HepG2 (cell line): ENCODE measurements around the gene TOMM20. TPM values are rescaled to one million over a fixed set of nuclear protein-coding genes. Genes with fewer than 3 reads are reported as not detected.
A peak's percentile ranks its signal among the peaks of the same experiment; 100 is the strongest.

Source experiments
- BRD4 ChIP-seq: sonication (generic); formaldehyde crosslinking; IDR thresholded peaks from 2 replicates; pipeline ENCODE4 v1.4.0; 2020; ENCODE audit warnings: missing genetic modification reagents
- CBFB ChIP-seq: sonication (generic); formaldehyde crosslinking; IDR thresholded peaks from 2 replicates; pipeline ENCODE4 v1.4.0; 2020; ENCODE audit warnings: missing genetic modification reagents
- ETV5 ChIP-seq: IDR thresholded peaks from 2 replicates; pipeline ENCODE4 v1.6.1; 2018; ENCODE audit warnings: missing biosample characterization, missing genetic modification reagents, inconsistent platforms, borderline replicate concordance
- FOXA1 ChIP-seq, 2 experiments: fragments of 450-650 bp in 1 of 2; sonication (generic) in 1 of 2; formaldehyde crosslinking in 1 of 2; IDR thresholded peaks; 2 replicates each; pipeline versions ENCODE4 v1.4.0 to v1.6.1; 2016 to 2020; ENCODE audit warnings: missing genetic modification reagents in 1 of 2
- GABPB1 ChIP-seq: IDR thresholded peaks from 2 replicates; pipeline ENCODE4 v1.6.1; 2016; ENCODE audit warnings: mild to moderate bottlenecking, missing genetic modification reagents, moderate library complexity, missing compliant biosample characterization
- KMT2B ChIP-seq: IDR thresholded peaks from 2 replicates; pipeline ENCODE4 v1.6.1; 2016; ENCODE audit warnings: missing genetic modification reagents, missing compliant biosample characterization
- NAIF1 ChIP-seq: sonication (generic); formaldehyde crosslinking; IDR thresholded peaks from 2 replicates; pipeline ENCODE4 v1.5.0; 2020; ENCODE audit warnings: mild to moderate bottlenecking, missing genetic modification reagents, borderline replicate concordance
- POLR2AphosphoS5 ChIP-seq: IDR thresholded peaks from 2 replicates; pipeline ENCODE4 v1.6.1; 2012; ENCODE audit warnings: low read depth, low read length
- SMYD3 ChIP-seq: sonication (generic); formaldehyde crosslinking; IDR thresholded peaks from 2 replicates; pipeline ENCODE4 v1.8.1; 2023; ENCODE audit warnings: mild to moderate bottlenecking, missing genetic modification reagents
- SNAPC2 ChIP-seq: sonication (generic); formaldehyde crosslinking; IDR thresholded peaks from 2 replicates; pipeline ENCODE4 v1.8.1; 2022; ENCODE audit warnings: mild to moderate bottlenecking, missing genetic modification reagents
- SOX13 ChIP-seq, 3 experiments: fragments of 450-650 bp in 1 of 3; sonication (generic) in 1 of 3; formaldehyde crosslinking in 1 of 3; IDR thresholded peaks in 2 of 3; conservative IDR thresholded peaks in 1 of 3; 2 replicates each; pipeline versions ENCODE4 v1.5.0 to v1.6.1; 2016 to 2020; ENCODE audit warnings: antibody characterized with exemption in 1 of 3, mild to moderate bottlenecking in 1 of 3, missing compliant biosample characterization in 1 of 3, missing genetic modification reagents in 1 of 3, moderate library complexity in 1 of 3
- SRSF1 ChIP-seq: fragments of 200-400 bp; formaldehyde crosslinking; optimal IDR thresholded peaks from 2 replicates; pipeline ENCODE3; 2017; ENCODE audit warnings: mild to moderate bottlenecking, low read depth, low read length, moderate library complexity
- ZKSCAN8 ChIP-seq: IDR thresholded peaks from 2 replicates; pipeline ENCODE4 v1.6.1; 2016; ENCODE audit warnings: borderline replicate concordance, missing genetic modification reagents, missing compliant biosample characterization
- ZNF451 ChIP-seq: sonication (generic); formaldehyde crosslinking; IDR thresholded peaks from 2 replicates; pipeline ENCODE4 v1.5.0; 2020; ENCODE audit warnings: mild to moderate bottlenecking, missing genetic modification reagents
- ZNF564 ChIP-seq: sonication (generic); formaldehyde crosslinking; IDR thresholded peaks from 2 replicates; pipeline ENCODE4 v1.8.1; 2023; ENCODE audit warnings: mild to moderate bottlenecking, missing genetic modification reagents
- ZNF724P ChIP-seq: sonication (generic); formaldehyde crosslinking; IDR thresholded peaks from 2 replicates; pipeline ENCODE4 v1.8.0; 2022; ENCODE audit warnings: missing genetic modification reagents, borderline replicate concordance
- polyA plus RNA-seq, 8 experiments: library from polyadenylated mRNA; depleted of rRNA in 3 of 8; stranded (reverse) in 7 of 8; unstranded in 1 of 8; fragments of >200 nt; fragmentation: Illumina TruSeq in 4 of 8; extraction: Trizol in 4 of 8; gene quantifications; 2 replicates each; pipeline versions ENCODE4 v1.2.1 to v1.2.3, GENCODE V29; 2011 to 2016; ENCODE audit warnings: low read depth in 4 of 8, missing spikeins in 1 of 8, mixed read lengths in 1 of 8; ENCODE audit not compliant: insufficient read depth in 1 of 8
- total RNA-seq, 5 experiments: library from RNA; depleted of rRNA; stranded (reverse); fragments of >200 nt; fragmentation: Illumina TruSeq; extraction: Trizol; gene quantifications; 2 replicates each; pipeline ENCODE4 v1.2.3, GENCODE V29; 2016; ENCODE audit warnings: low read depth in 1 of 5
- TF ChIP-seq, protein P1 (sequence below): sonication (generic); formaldehyde crosslinking; IDR thresholded peaks from 2 replicates; pipeline ENCODE4 v1.9.0; 2021; ENCODE audit warnings: mild to moderate bottlenecking, missing genetic modification reagents
- TF ChIP-seq, protein P2 (sequence below): sonication (generic); formaldehyde crosslinking; IDR thresholded peaks from 2 replicates; pipeline ENCODE4 v1.8.0; 2022; ENCODE audit warnings: mild to moderate bottlenecking, missing genetic modification reagents, borderline replicate concordance
- TF ChIP-seq, protein P3 (sequence below): sonication (generic); formaldehyde crosslinking; IDR thresholded peaks from 2 replicates; pipeline ENCODE4 v1.4.0; 2020; ENCODE audit warnings: missing genetic modification reagents, low read depth, mild to moderate bottlenecking, borderline replicate concordance

The TOMM20 gene
- total and polyA plus RNA-seq, 2 of the 13 experiments (the other 11 are each of a cell fraction or from before 2014, with no cell fraction given), result 153 to 376 TPM

DNA sequence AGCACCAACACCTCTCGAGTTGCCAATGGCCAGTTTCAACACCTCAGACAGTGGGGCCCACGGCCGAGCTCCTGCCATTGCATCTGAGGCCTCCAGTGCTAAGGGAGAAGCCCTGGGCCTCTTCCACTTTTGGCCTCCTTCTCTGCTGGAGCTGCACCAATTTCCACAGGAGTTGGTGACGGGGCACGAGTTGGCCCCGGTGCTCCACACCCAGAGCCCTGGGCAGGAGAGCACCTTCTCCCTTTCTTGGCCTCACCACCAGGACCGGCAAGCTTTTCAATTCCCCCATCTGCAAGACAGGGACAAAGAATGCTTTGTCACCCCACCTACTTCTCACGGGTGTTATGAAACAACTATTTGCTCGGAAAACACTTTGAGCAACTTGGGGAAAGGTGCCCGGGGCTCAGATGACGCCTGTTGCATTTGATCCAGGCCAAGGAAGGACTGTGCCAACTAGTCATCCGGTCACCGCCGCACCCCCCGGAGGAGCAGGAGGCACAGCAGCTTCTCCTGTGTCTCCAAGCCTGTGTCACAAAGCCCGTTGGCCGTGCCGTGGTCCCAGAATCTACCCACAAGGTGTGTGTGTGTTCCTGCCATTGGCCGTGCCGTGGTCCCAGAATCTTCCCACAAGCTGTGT is 55.2 kb downstream of the TOMM20 start (continued):
- TF ChIP-seq, protein P1, sequence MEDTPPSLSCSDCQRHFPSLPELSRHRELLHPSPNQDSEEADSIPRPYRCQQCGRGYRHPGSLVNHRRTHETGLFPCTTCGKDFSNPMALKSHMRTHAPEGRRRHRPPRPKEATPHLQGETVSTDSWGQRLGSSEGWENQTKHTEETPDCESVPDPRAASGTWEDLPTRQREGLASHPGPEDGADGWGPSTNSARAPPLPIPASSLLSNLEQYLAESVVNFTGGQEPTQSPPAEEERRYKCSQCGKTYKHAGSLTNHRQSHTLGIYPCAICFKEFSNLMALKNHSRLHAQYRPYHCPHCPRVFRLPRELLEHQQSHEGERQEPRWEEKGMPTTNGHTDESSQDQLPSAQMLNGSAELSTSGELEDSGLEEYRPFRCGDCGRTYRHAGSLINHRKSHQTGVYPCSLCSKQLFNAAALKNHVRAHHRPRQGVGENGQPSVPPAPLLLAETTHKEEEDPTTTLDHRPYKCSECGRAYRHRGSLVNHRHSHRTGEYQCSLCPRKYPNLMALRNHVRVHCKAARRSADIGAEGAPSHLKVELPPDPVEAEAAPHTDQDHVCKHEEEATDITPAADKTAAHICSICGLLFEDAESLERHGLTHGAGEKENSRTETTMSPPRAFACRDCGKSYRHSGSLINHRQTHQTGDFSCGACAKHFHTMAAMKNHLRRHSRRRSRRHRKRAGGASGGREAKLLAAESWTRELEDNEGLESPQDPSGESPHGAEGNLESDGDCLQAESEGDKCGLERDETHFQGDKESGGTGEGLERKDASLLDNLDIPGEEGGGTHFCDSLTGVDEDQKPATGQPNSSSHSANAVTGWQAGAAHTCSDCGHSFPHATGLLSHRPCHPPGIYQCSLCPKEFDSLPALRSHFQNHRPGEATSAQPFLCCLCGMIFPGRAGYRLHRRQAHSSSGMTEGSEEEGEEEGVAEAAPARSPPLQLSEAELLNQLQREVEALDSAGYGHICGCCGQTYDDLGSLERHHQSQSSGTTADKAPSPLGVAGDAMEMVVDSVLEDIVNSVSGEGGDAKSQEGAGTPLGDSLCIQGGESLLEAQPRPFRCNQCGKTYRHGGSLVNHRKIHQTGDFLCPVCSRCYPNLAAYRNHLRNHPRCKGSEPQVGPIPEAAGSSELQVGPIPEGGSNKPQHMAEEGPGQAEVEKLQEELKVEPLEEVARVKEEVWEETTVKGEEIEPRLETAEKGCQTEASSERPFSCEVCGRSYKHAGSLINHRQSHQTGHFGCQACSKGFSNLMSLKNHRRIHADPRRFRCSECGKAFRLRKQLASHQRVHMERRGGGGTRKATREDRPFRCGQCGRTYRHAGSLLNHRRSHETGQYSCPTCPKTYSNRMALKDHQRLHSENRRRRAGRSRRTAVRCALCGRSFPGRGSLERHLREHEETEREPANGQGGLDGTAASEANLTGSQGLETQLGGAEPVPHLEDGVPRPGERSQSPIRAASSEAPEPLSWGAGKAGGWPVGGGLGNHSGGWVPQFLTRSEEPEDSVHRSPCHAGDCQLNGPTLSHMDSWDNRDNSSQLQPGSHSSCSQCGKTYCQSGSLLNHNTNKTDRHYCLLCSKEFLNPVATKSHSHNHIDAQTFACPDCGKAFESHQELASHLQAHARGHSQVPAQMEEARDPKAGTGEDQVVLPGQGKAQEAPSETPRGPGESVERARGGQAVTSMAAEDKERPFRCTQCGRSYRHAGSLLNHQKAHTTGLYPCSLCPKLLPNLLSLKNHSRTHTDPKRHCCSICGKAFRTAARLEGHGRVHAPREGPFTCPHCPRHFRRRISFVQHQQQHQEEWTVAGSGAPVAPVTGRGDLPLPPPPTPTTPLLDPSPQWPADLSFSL (CRISPR knock-in tag), result peak; percentile 55; the same call in 1 of the 2 replicates
- TF ChIP-seq SOX13 (IDR thresholded peaks at IDR 0.05), result peak; percentile 67
- peak in 1 of 2 experiments; percentile 94; a peak in 2 of 4 replicates for TF ChIP-seq SOX13 (CRISPR knock-in tag; conservative IDR thresholded peaks at IDR 0.05 in 1 of 2, IDR thresholded peaks at IDR 0.05 in 1 of 2)
- peak; percentile 49 for TF ChIP-seq SRSF1
- TF ChIP-seq ZNF564 (CRISPR knock-in tag), result peak; percentile 44; the same call in 1 of the 2 replicates
- peak; percentile 63; the same call in 1 of the 2 replicates for TF ChIP-seq NAIF1 (CRISPR knock-in tag)
- TF ChIP-seq, protein P2, sequence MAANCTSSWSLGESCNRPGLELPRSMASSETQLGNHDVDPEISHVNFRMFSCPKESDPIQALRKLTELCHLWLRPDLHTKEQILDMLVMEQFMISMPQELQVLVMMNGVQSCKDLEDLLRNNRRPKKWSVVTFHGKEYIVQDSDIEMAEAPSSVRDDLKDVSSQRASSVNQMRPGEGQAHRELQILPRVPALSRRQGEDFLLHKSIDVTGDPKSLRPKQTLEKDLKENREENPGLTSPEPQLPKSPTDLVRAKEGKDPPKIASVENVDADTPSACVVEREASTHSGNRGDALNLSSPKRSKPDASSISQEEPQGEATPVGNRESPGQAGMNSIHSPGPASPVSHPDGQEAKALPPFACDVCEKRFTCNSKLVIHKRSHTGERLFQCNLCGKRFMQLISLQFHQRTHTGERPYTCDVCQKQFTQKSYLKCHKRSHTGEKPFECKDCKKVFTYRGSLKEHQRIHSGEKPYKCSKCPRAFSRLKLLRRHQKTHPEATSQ, result 0 out of 2 replicates have a peak, but pooled peaks have one; percentile 12
- no peak for TF ChIP-seq FOXA1 (IDR thresholded peaks at IDR 0.05)
- peak; percentile 93 for TF ChIP-seq FOXA1 (CRISPR knock-in tag; IDR thresholded peaks at IDR 0.05)
- TF ChIP-seq ZKSCAN8 (CRISPR knock-in tag), result peak; percentile 90
- peak; percentile 90 for TF ChIP-seq ZNF724P
- TF ChIP-seq POLR2AphosphoS5, result peak; percentile 67
- 0 out of 2 replicates have a peak, but pooled peaks have one; percentile 40 for TF ChIP-seq KMT2B (CRISPR knock-in tag)
- TF ChIP-seq ZNF451 (CRISPR knock-in tag), result peak; percentile 59; the same call in 1 of the 2 replicates
- TF ChIP-seq SNAPC2 (CRISPR knock-in tag), result peak; percentile 39; the same call in 1 of the 2 replicates
- 0 out of 2 replicates have a peak, but pooled peaks have one; percentile 18 for TF ChIP-seq SMYD3 (CRISPR knock-in tag)
- TF ChIP-seq BRD4, result peak; percentile 55; the same call in 1 of the 2 replicates
- TF ChIP-seq GABPB1, result peak; percentile 61
- TF ChIP-seq, protein P3, sequence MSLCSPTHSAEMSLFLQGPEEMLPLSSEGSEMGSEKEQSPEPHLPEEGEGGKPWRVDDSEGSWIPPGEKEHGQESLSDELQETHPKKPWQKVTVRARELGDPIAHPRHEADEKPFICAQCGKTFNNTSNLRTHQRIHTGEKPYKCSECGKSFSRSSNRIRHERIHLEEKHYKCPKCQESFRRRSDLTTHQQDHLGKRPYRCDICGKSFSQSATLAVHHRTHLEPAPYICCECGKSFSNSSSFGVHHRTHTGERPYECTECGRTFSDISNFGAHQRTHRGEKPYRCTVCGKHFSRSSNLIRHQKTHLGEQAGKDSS (CRISPR knock-in tag), result peak; percentile 90; the same call in 1 of the 2 replicates
- 0 out of 2 replicates have a peak, but pooled peaks have one; percentile 24 for TF ChIP-seq CBFB (CRISPR knock-in tag)
- TF ChIP-seq ETV5 (CRISPR knock-in tag), result peak; percentile 95
